Endothelial cell of umbilical vein (primary cell): ENCODE data around the gene CACNA1C. TPM values are rescaled to one million over a fixed set of nuclear protein-coding genes. Genes with fewer than 3 reads are reported as not detected.

ENCODE experiments used
- BruUV-seq: library from RNA; stranded (reverse); fragments of 400-500 nt; replicated peaks from 2 replicates; lab custom pipeline; 2021; lab: Mats Ljungman, UMichigan
- CTCF ChIA-PET: fragments of 300-600, 350-600 bp; sonication (Branson Sonifier 250); formaldehyde crosslinking; loops from one replicate; lab custom pipeline; 2021; ENCODE audit warnings: antibody characterized with exemption, inconsistent platforms; lab: Charles Lee
- POLR2A ChIA-PET: fragments of 300-600, 350-600 bp; sonication (Branson Sonifier 250); formaldehyde crosslinking; loops from one replicate; lab custom pipeline; 2021; ENCODE audit warnings: antibody characterized with exemption, inconsistent platforms; lab: Charles Lee
- DNase-seq: peaks from one replicate; pipeline ENCODE4 v3.0.0-alpha.2; 2011; ENCODE audit warnings: low read depth, low spot score
- FAIRE-seq: peaks from 2 replicates; lab custom pipeline; 2011; peaks lifted over from hg19 to GRCh38; lab: Jason Lieb, UNC
- H2AFZ ChIP-seq: 2 replicates; pipeline ENCODE4 v1.6.0; 2012; ENCODE audit warnings: low read depth, low read length, control low read depth, inconsistent platforms
- H3K27ac ChIP-seq: 2 replicates; pipeline ENCODE4 v1.5.1; 2011; ENCODE audit warnings: low read depth, mild to moderate bottlenecking, control low read depth, low read length, moderate library complexity; ENCODE audit not compliant: insufficient read depth
- H3K27me3 ChIP-seq, 2 experiments: 2 replicates each; pipeline versions ENCODE4 v1.6.0 to v1.6.1; 2011; ENCODE audit warnings: low read length in 2 of 2, mixed read lengths in 1 of 2; ENCODE audit not compliant: control insufficient read depth in 2 of 2, insufficient read depth in 2 of 2
- H3K36me3 ChIP-seq, 2 experiments: 2 replicates in 1 of 2; 3 replicates in 1 of 2; pipeline ENCODE4 v1.5.1; 2011; ENCODE audit warnings: low read length in 2 of 2, mild to moderate bottlenecking in 1 of 2, moderate library complexity in 1 of 2; ENCODE audit not compliant: control insufficient read depth in 2 of 2, insufficient read depth in 2 of 2; ENCODE audit errors: extremely low read depth in 1 of 2
- H3K4me1 ChIP-seq: 3 replicates; pipeline ENCODE4 v1.5.1; 2011; ENCODE audit warnings: mild to moderate bottlenecking, low read length; ENCODE audit not compliant: control insufficient read depth, insufficient read depth; ENCODE audit errors: extremely low read depth
- H3K4me2 ChIP-seq: 2 replicates; pipeline ENCODE4 v1.6.1; 2011; ENCODE audit warnings: low read length, control low read depth, mixed read lengths; ENCODE audit not compliant: insufficient read depth
- H3K4me3 ChIP-seq, 3 experiments: fragments of 200-600 bp in 1 of 3; sonication (generic), shearing (Covaris generic) in 1 of 3; replicated peaks in 1 of 3; 2 replicates each; pipeline ENCODE4 v1.5.1; 2011 to 2016; ENCODE audit warnings: control low read depth in 3 of 3, low read length in 3 of 3, mild to moderate bottlenecking in 2 of 3, inconsistent platforms in 1 of 3, low read depth in 1 of 3, moderate library complexity in 1 of 3; ENCODE audit not compliant: insufficient read depth in 1 of 3
- H3K79me2 ChIP-seq: 2 replicates; pipeline ENCODE4 v1.6.0; 2012; ENCODE audit warnings: low read length, inconsistent platforms; ENCODE audit not compliant: control insufficient read depth, insufficient read depth
- H3K9ac ChIP-seq: replicated peaks from 2 replicates; pipeline ENCODE3; 2011; ENCODE audit warnings: low read length, control low read depth; ENCODE audit not compliant: insufficient read depth; ENCODE audit errors: extremely low read depth
- H3K9me1 ChIP-seq: replicated peaks from 3 replicates; pipeline ENCODE4 v1.6.0; 2011; ENCODE audit warnings: mild to moderate bottlenecking, low read length; ENCODE audit not compliant: control insufficient read depth, insufficient read depth; ENCODE audit errors: extremely low read depth
- H3K9me3 ChIP-seq: replicated peaks from 2 replicates; pipeline ENCODE4 v1.5.1; 2012; ENCODE audit warnings: low read length, inconsistent platforms; ENCODE audit not compliant: control insufficient read depth, insufficient read depth
- H4K20me1 ChIP-seq: replicated peaks from 2 replicates; pipeline ENCODE3; 2011; ENCODE audit warnings: mild to moderate bottlenecking, low read length; ENCODE audit not compliant: control insufficient read depth, insufficient read depth; ENCODE audit errors: extremely low read depth
- EZH2 ChIP-seq: IDR thresholded peaks from 2 replicates; pipeline ENCODE4 v1.6.1; 2012; ENCODE audit warnings: borderline replicate concordance, low read depth, mild to moderate bottlenecking, moderate library complexity, low read length, inconsistent platforms; ENCODE audit not compliant: severe bottlenecking
- FOS ChIP-seq: IDR thresholded peaks from 2 replicates; pipeline ENCODE4 v1.6.1; 2011; ENCODE audit warnings: mild to moderate bottlenecking, low read length, moderate library complexity, borderline replicate concordance; ENCODE audit not compliant: insufficient read depth
- GATA2 ChIP-seq: IDR thresholded peaks from 2 replicates; pipeline ENCODE4 v1.7.0; 2011; ENCODE audit warnings: low read depth, mild to moderate bottlenecking, moderate library complexity, mixed read lengths, low read length; ENCODE audit not compliant: insufficient read length, insufficient read depth
- JUN ChIP-seq: IDR thresholded peaks from 2 replicates; pipeline ENCODE4 v1.6.1; 2011; ENCODE audit warnings: borderline replicate concordance, low read depth; ENCODE audit not compliant: insufficient read length, insufficient read depth
- MYC ChIP-seq: IDR thresholded peaks from one replicate; pipeline ENCODE4 v1.6.1; 2011; ENCODE audit warnings: mild to moderate bottlenecking, low read depth, low read length
- POLR2A ChIP-seq: IDR thresholded peaks from 2 replicates; pipeline ENCODE4 v1.6.1; 2012; ENCODE audit warnings: low read depth, mild to moderate bottlenecking, control low read depth, low read length
- POLR2AphosphoS5 ChIP-seq: IDR thresholded peaks from 2 replicates; pipeline ENCODE4 v1.6.1; 2012; ENCODE audit warnings: low read depth, mild to moderate bottlenecking, control low read depth, low read length, moderate library complexity; ENCODE audit not compliant: insufficient read depth
- dilution Hi-C: fragments of 300-500 bp; cut with MboI; formaldehyde crosslinking; loops from one replicate; pipeline ENCODE4 v1.15.0; 2019; ENCODE audit warnings: low sequenced_read_pairs; ENCODE audit not compliant: extremely low pct_ligation_motif_present
- intact Hi-C: fragments of 100-400 bp; cut with micrococcal nuclease; formaldehyde crosslinking; loops from one replicate; pipeline ENCODE4 v1.10.0; 2022
- polyA plus RNA-seq, 4 experiments: library from polyadenylated mRNA; depleted of rRNA in 3 of 4; stranded (reverse) in 3 of 4; unstranded in 1 of 4; fragments of >200 nt; gene quantifications; 2 replicates each; pipeline versions ENCODE4 v1.2.1 to v1.2.3, GENCODE V29; 2011 to 2012; ENCODE audit warnings: missing spikeins in 1 of 4
- total RNA-seq: library from RNA; stranded (reverse); gene quantifications from 2 replicates; pipeline ENCODE4 v1.2.3, GENCODE V29; 2021
- TF ChIP-seq, protein P1 (sequence below), 2 donors: IDR thresholded peaks; 1 replicate in 1 of 2; 2 replicates in 1 of 2; pipeline ENCODE4 v1.5.1; 2011; ENCODE audit warnings: low read length in 2 of 2, mild to moderate bottlenecking in 2 of 2, moderate library complexity in 2 of 2, control low read depth in 1 of 2, inconsistent platforms in 1 of 2, low read depth in 1 of 2; ENCODE audit not compliant: insufficient read depth in 1 of 2; ENCODE audit errors: extremely low read depth in 1 of 2
- TF ChIP-seq, protein P2 (sequence below): IDR thresholded peaks from 2 replicates; pipeline ENCODE4 v1.6.1; 2011; ENCODE audit not compliant: insufficient read depth, insufficient read length

Gene CACNA1C
- total and polyA plus RNA-seq, 2 donors (not counting 3 experiments of a cell fraction or from before 2014, with no cell fraction given): not detected

DNA sequence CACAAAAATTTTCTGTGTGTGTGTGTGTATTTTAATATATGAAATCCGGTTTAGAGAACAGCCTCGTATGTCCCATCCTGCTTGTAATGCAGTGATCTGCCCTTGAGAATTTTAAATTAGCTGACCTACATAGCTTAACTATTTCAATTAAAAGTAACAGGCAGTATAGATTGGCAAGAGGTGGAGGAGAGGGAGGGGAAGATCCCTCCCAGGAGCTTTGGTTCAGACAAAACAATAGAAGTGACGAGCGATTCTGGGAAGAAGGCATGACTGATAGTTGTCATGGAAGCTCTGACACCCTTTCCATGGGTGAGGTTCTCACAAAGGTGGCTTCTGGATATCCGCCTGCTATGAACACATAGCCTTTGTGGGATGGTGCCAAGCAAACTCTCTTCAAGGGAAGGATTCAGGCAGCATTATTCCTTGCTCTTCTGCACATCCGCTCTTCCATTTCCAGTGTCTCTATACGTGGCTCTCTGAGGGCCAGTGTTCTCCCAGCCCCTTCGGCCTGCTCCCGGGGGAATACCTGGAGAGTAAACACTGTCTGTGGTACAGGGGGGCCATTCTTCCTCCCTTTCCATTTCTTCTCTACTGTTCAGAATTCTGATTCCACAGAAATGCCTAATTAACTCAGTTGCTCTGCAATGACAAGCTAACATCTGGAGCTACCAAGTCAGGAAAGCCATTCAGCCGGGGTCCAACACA is 182.0 kb downstream of the CACNA1C start:
- ChIA-PET POLR2A (no interaction called here), CTCF (no interaction called here)
- Histone ChIP-seq H3K9me3 (no peaks in the 10 kb centered on the region), H3K27ac (no peak overlapping the region), H3K36me3 (no peaks in the 10 kb centered on the region), H3K4me2 (no peak overlapping the region), H3K79me2 (no peaks in the 10 kb centered on the region), H3K4me1 (no peaks in the 10 kb centered on the region), H2AFZ (no peak overlapping the region), H3K9me1 (no peaks in the 10 kb centered on the region), H4K20me1 (no peaks in the 10 kb centered on the region), H3K4me3 (no peak overlapping the region), H3K9ac (no peak overlapping the region), H3K27me3 (no peaks in the 10 kb centered on the region)
- no TSS peak for BruUV-seq
- DNase-seq (no peak), FAIRE-seq (no peak)
- intact Hi-C loops (no loop called here), dilution Hi-C loops (no loop called here)
- TF ChIP-seq POLR2AphosphoS5: no peak
- TF ChIP-seq, protein P1, sequence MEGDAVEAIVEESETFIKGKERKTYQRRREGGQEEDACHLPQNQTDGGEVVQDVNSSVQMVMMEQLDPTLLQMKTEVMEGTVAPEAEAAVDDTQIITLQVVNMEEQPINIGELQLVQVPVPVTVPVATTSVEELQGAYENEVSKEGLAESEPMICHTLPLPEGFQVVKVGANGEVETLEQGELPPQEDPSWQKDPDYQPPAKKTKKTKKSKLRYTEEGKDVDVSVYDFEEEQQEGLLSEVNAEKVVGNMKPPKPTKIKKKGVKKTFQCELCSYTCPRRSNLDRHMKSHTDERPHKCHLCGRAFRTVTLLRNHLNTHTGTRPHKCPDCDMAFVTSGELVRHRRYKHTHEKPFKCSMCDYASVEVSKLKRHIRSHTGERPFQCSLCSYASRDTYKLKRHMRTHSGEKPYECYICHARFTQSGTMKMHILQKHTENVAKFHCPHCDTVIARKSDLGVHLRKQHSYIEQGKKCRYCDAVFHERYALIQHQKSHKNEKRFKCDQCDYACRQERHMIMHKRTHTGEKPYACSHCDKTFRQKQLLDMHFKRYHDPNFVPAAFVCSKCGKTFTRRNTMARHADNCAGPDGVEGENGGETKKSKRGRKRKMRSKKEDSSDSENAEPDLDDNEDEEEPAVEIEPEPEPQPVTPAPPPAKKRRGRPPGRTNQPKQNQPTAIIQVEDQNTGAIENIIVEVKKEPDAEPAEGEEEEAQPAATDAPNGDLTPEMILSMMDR (IDR thresholded peaks at IDR 0.05; ENCODE audit: extremely low read depth in 1 of 2, insufficient read depth in 1 of 2, low read depth in 1 of 2, low read length in 2 of 2): no peak
- TF ChIP-seq POLR2A: no peak
- no peak for TF ChIP-seq MYC
- no peak for TF ChIP-seq FOS
- TF ChIP-seq, protein P2, sequence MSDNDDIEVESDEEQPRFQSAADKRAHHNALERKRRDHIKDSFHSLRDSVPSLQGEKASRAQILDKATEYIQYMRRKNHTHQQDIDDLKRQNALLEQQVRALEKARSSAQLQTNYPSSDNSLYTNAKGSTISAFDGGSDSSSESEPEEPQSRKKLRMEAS: no peak
- no peak for TF ChIP-seq JUN
- no peak for TF ChIP-seq EZH2
- no peak for TF ChIP-seq GATA2
